Measurements from ENCODE around the gene SCIN.

DNA sequence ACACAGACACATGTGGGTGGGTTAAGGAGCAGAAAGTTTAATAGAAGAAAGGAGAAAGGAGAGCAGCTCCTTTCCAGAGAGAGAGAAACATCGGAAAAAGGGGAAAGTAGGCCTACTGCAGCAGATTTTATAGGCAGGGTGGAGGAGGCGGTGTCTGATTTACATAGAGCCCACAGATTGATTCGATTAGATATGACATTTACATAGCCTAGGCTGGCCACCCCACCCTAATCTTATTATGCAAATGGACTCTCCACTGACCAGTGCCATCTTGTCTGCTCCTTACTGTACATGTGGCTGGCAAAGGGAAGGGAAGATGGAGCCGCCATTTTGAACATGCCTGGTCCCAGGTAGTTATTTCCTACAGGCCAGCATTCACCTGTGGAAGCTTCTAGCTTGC, 38.7 kb upstream of the SCIN start:
- TF ChIP-seq, protein P1, sequence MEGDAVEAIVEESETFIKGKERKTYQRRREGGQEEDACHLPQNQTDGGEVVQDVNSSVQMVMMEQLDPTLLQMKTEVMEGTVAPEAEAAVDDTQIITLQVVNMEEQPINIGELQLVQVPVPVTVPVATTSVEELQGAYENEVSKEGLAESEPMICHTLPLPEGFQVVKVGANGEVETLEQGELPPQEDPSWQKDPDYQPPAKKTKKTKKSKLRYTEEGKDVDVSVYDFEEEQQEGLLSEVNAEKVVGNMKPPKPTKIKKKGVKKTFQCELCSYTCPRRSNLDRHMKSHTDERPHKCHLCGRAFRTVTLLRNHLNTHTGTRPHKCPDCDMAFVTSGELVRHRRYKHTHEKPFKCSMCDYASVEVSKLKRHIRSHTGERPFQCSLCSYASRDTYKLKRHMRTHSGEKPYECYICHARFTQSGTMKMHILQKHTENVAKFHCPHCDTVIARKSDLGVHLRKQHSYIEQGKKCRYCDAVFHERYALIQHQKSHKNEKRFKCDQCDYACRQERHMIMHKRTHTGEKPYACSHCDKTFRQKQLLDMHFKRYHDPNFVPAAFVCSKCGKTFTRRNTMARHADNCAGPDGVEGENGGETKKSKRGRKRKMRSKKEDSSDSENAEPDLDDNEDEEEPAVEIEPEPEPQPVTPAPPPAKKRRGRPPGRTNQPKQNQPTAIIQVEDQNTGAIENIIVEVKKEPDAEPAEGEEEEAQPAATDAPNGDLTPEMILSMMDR (IDR thresholded peaks at IDR 0.05) = no peak
- TF ChIP-seq TCF7L2 (IDR thresholded peaks at IDR 0.05; ENCODE audit: low read depth, low read length) = no peak

Data from Panc1 (cell line).